H1 (cell line): ENCODE results near the gene KIF13A. TPM values are rescaled to one million over a fixed set of nuclear protein-coding genes. Genes with fewer than 3 reads are reported as not detected.
"Not testable (repeated sequence)": the region's sequence is repeated elsewhere in the genome, so short reads cannot be mapped to it uniquely, and the experiment has no call there.

ENCODE experiments used
- CTCF ChIA-PET: fragments of 300-600 bp; sonication (Branson Sonifier 250); formaldehyde crosslinking; loops from one replicate; lab custom pipeline; 2021; ENCODE audit not compliant: partially characterized antibody; lab: Charles Lee
- POLR2A ChIA-PET: fragments of 300-600 bp; sonication (Branson Sonifier 250); formaldehyde crosslinking; loops from one replicate; lab custom pipeline; 2021; ENCODE audit warnings: inconsistent platforms; ENCODE audit not compliant: partially characterized antibody; lab: Charles Lee
- DNase-seq, 2 experiments: peaks; one replicate each; pipeline versions ENCODE4 v3.0.0 to v3.0.0-alpha.2; 2010 to 2022; ENCODE audit warnings: low spot score in 2 of 2, low read depth in 1 of 2, mixed read lengths in 1 of 2
- FAIRE-seq: peaks from 2 replicates; lab custom pipeline; 2011; peaks lifted over from hg19 to GRCh38; lab: Jason Lieb, UNC
- H2AFZ ChIP-seq: 2 replicates; pipeline ENCODE4 v1.8.1; 2012; ENCODE audit warnings: low read length, inconsistent platforms
- H2AK5ac ChIP-seq: 2 replicates; pipeline ENCODE4 v1.6.1; 2013; ENCODE audit warnings: low read depth, low read length
- H2BK120ac ChIP-seq: replicated peaks from 2 replicates; pipeline ENCODE3; 2013; ENCODE audit warnings: low read depth, low read length, inconsistent platforms
- H2BK12ac ChIP-seq: 2 replicates; pipeline ENCODE4 v1.6.1; 2013; ENCODE audit warnings: low read depth, low read length
- H2BK15ac ChIP-seq: 2 replicates; pipeline ENCODE4 v1.6.1; 2013; ENCODE audit warnings: low read length
- H2BK20ac ChIP-seq: 2 replicates; pipeline ENCODE4 v1.6.1; 2013; ENCODE audit warnings: low read length
- H2BK5ac ChIP-seq: 2 replicates; pipeline ENCODE4 v1.6.1; 2013; ENCODE audit warnings: low read depth, low read length
- H3K14ac ChIP-seq: 2 replicates; pipeline ENCODE4 v1.6.1; 2013; ENCODE audit warnings: inconsistent platforms; ENCODE audit not compliant: insufficient read length
- H3K18ac ChIP-seq: 2 replicates; pipeline ENCODE4 v1.6.1; 2013; ENCODE audit warnings: low read length; ENCODE audit errors: extremely low read depth
- H3K23ac ChIP-seq: 2 replicates; pipeline ENCODE4 v1.6.1; 2013; ENCODE audit warnings: inconsistent platforms; ENCODE audit not compliant: insufficient read length
- H3K23me2 ChIP-seq: 2 replicates; pipeline ENCODE4 v1.6.1; 2013; ENCODE audit warnings: low read depth, low read length
- H3K27ac ChIP-seq: 2 replicates; pipeline ENCODE4 v1.6.1; 2011; ENCODE audit warnings: low read depth, low read length, inconsistent platforms
- H3K27me3 ChIP-seq, 4 experiments: replicated peaks in 1 of 4; 1 replicate in 1 of 4; 2 replicates in 3 of 4; pipeline versions ENCODE4 v1.6.1 to v1.8.1; 2011 to 2013; ENCODE audit warnings: low read length in 3 of 4, mild to moderate bottlenecking in 3 of 4, inconsistent platforms in 2 of 4, mixed read lengths in 2 of 4, moderate library complexity in 1 of 4; ENCODE audit not compliant: control insufficient read depth in 3 of 4, insufficient read depth in 3 of 4; ENCODE audit errors: extremely low read depth in 1 of 4
- H3K36me3 ChIP-seq, 4 experiments: 2 replicates each; pipeline versions ENCODE4 v1.6.1 to v1.8.1; 2011 to 2013; ENCODE audit warnings: mild to moderate bottlenecking in 4 of 4, low read length in 3 of 4, moderate library complexity in 2 of 4, control low read depth in 1 of 4, inconsistent platforms in 1 of 4; ENCODE audit not compliant: insufficient read depth in 4 of 4, control insufficient read depth in 2 of 4
- H3K4ac ChIP-seq: replicated peaks from 2 replicates; pipeline ENCODE3; 2013; ENCODE audit warnings: low read length, low read depth, mixed read lengths, inconsistent platforms; ENCODE audit not compliant: insufficient read length
- H3K4me1 ChIP-seq, 4 experiments: replicated peaks in 1 of 4; 1 replicate in 1 of 4; 2 replicates in 3 of 4; pipeline versions ENCODE4 v1.6.1 to v1.8.1; 2011 to 2013; ENCODE audit warnings: low read length in 3 of 4, inconsistent platforms in 2 of 4, mixed read lengths in 1 of 4; ENCODE audit not compliant: insufficient read depth in 4 of 4, control insufficient read depth in 3 of 4
- H3K4me2 ChIP-seq, 2 experiments: 2 replicates each; pipeline versions ENCODE4 v1.6.1 to v1.8.1; 2011 to 2013; ENCODE audit warnings: low read depth in 2 of 2, low read length in 2 of 2, control low read depth in 1 of 2, inconsistent platforms in 1 of 2, mild to moderate bottlenecking in 1 of 2; ENCODE audit not compliant: insufficient read depth in 1 of 2
- H3K4me3 ChIP-seq, 4 experiments: fragments of 200-600, 300-600 bp in 1 of 4; sonication (generic), shearing (Covaris generic), sonication (Bioruptor Twin) in 1 of 4; 2 replicates each; pipeline versions ENCODE4 v1.5.1 to v1.8.1; 2011 to 2016; ENCODE audit warnings: low read length in 4 of 4, low read depth in 3 of 4, control low read depth in 2 of 4, inconsistent platforms in 2 of 4, mild to moderate bottlenecking in 2 of 4, mixed read lengths in 1 of 4, moderate library complexity in 1 of 4; ENCODE audit not compliant: insufficient read depth in 2 of 4; ENCODE audit errors: extremely low read depth in 1 of 4
- H3K56ac ChIP-seq: replicated peaks from 2 replicates; pipeline ENCODE3; 2013; ENCODE audit warnings: low read depth, mild to moderate bottlenecking, mixed read lengths, low read length, inconsistent platforms; ENCODE audit not compliant: insufficient read length
- H3K79me1 ChIP-seq: 2 replicates; pipeline ENCODE4 v1.6.1; 2013; ENCODE audit warnings: low read depth, low read length, control low read depth
- H3K79me2 ChIP-seq, 2 experiments: 2 replicates each; pipeline versions ENCODE4 v1.6.1 to v1.8.1; 2012 to 2013; ENCODE audit warnings: low read length in 2 of 2, mild to moderate bottlenecking in 2 of 2, inconsistent platforms in 1 of 2; ENCODE audit not compliant: insufficient read depth in 2 of 2, control insufficient read depth in 1 of 2
- H3K9ac ChIP-seq, 4 experiments: replicated peaks in 1 of 4; 1 replicate in 1 of 4; 2 replicates in 3 of 4; pipeline versions ENCODE4 v1.6.1 to v1.8.1; 2011 to 2013; ENCODE audit warnings: low read depth in 3 of 4, low read length in 3 of 4, control low read depth in 2 of 4, mild to moderate bottlenecking in 2 of 4, moderate library complexity in 2 of 4, inconsistent platforms in 1 of 4; ENCODE audit errors: extremely low read depth in 1 of 4
- H3K9me3 ChIP-seq, 2 experiments: 2 replicates each; pipeline versions ENCODE4 v1.6.1 to v1.8.1; 2012 to 2013; ENCODE audit warnings: mild to moderate bottlenecking in 2 of 2, moderate library complexity in 2 of 2, control low read depth in 1 of 2, inconsistent platforms in 1 of 2, low read depth in 1 of 2, low read length in 1 of 2, mixed read lengths in 1 of 2; ENCODE audit not compliant: insufficient read depth in 2 of 2
- H4K20me1 ChIP-seq, 2 experiments: replicated peaks in 1 of 2; 2 replicates each; pipeline versions ENCODE3 to v1.8.1; 2011 to 2013; ENCODE audit warnings: inconsistent platforms in 2 of 2, low read length in 2 of 2, mild to moderate bottlenecking in 1 of 2; ENCODE audit not compliant: insufficient read depth in 2 of 2, control insufficient read depth in 1 of 2
- H4K5ac ChIP-seq: 2 replicates; pipeline ENCODE4 v1.6.1; 2013; ENCODE audit warnings: low read length, low read depth, mixed read lengths, inconsistent platforms; ENCODE audit not compliant: insufficient read length
- H4K8ac ChIP-seq: 2 replicates; pipeline ENCODE4 v1.8.0; 2013; ENCODE audit warnings: mild to moderate bottlenecking, moderate library complexity, low read length, inconsistent platforms; ENCODE audit not compliant: insufficient read depth; ENCODE audit errors: extremely low read depth
- H4K91ac ChIP-seq: replicated peaks from 2 replicates; pipeline ENCODE3; 2013; ENCODE audit warnings: low read length, mixed read lengths, inconsistent platforms; ENCODE audit not compliant: insufficient read length
- WGBS, 2 experiments: shearing (Covaris generic) in 1 of 2; methylation state at CpG; one replicate each; pipeline versions ENCODE4 v1.1.6 to v1.1.7; 2013 to 2015; ENCODE audit warnings: low lambda C conversion rate in 2 of 2, mixed read lengths in 2 of 2, inconsistent platforms in 1 of 2, low coverage in 1 of 2, missing lambda C conversion rate in 1 of 2; ENCODE audit not compliant: insufficient replicate concordance in 2 of 2, insufficient coverage in 1 of 2, insufficient read length in 1 of 2; ENCODE audit errors: extremely low coverage in 1 of 2, missing lambda C conversion rate in 1 of 2; 5-methylcytosine and 5-hydroxymethylcytosine counted together
- polyA plus RNA-seq, 7 experiments: library from polyadenylated mRNA; depleted of rRNA in 3 of 7; stranded (reverse) in 5 of 7; unstranded in 2 of 7; fragments of >200 nt in 5 of 7; fragments of 200-250 nt in 2 of 7; gene quantifications; 1 replicate in 5 of 7; 2 replicates in 1 of 7; 4 replicates in 1 of 7; pipeline versions ENCODE4 v1.2.1 to v1.2.3, GENCODE V29; 2011 to 2013; ENCODE audit warnings: missing spikeins in 2 of 7, mixed read lengths in 2 of 7
- total RNA-seq: library from RNA; stranded (reverse); fragmentation: NEBNext Ultra II Directional; extraction: Animal tissue kit (Norgen Biotek cat#: 25700); gene quantifications from 2 replicates; pipeline ENCODE4 v1.2.1, GENCODE V29; 2021

Gene KIF13A
- total and polyA plus RNA-seq, 2 of the 8 experiments (the other 6 are each of a cell fraction or from before 2014, with no cell fraction given): 14.7 to 40.8 TPM

DNA sequence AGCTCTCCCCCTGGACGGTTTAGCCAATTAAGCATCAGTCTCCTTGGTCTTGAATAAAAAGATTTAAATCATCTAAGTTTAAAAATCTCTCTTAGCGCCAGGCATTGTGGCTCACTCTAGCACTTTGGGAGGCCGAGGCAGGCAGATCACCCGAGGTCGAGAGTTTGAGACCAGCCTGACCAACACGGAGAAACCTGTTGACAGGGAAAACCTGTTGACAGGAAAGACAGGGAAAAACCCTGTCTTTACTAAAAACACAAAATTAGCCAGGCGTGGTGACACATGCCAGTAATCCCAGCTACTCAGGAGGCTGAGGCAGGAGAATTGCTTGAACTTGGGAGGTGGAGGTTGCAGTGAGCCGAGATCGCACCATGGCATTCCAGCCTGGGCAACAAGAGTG is 97.7 kb downstream of the KIF13A start:
- H3K23me2 ChIP-seq, H4K8ac ChIP-seq, DNase-seq, H3K79me1 ChIP-seq, H3K36me3 ChIP-seq, H2BK20ac ChIP-seq, FAIRE-seq, H3K23ac ChIP-seq, H3K27ac ChIP-seq, H3K4me3 ChIP-seq, H2AK5ac ChIP-seq, H2AFZ ChIP-seq, H3K9ac ChIP-seq, H4K91ac ChIP-seq, H4K5ac ChIP-seq, CTCF ChIA-PET, H2BK12ac ChIP-seq, H2BK120ac ChIP-seq, H3K9me3 ChIP-seq, H3K4me1 ChIP-seq, H3K56ac ChIP-seq, H3K4me2 ChIP-seq, POLR2A ChIA-PET, H3K18ac ChIP-seq, H4K20me1 ChIP-seq, H3K27me3 ChIP-seq, H2BK15ac ChIP-seq, H3K79me2 ChIP-seq, H3K4ac ChIP-seq, H3K14ac ChIP-seq, H2BK5ac ChIP-seq: not testable (repeated sequence)
- WGBS, 2 experiments: 85% methylated on average over 9 of the region's 9 CpGs; no CpG with 5 or more reads in 1 of the 2 experiments
